ENCODE data around the gene HARS2. TPM values are rescaled to one million over a fixed set of nuclear protein-coding genes. Genes with fewer than 3 reads are reported as not detected.

Gene HARS2
- total RNA-seq, 1 experiment from 2014 or later: 36.5 TPM

DNA sequence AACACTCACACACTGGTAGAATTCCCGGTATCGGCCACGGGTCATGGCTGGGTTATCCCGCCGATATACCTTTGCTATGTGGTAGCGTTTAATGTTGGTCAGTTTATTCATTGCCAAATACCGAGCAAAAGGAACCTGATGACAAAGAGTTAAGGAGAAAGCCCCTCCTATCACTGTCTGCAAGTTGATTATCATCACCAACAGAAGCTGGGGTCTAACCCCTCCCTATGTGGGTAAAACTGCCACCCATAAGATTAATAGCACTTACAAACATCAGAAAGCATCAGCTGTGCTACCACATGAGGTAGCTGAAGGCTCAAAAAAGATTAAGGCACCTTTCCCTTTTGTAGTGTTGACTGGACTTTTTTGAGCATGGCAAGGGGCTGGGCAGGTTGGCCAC lies 12.3 kb upstream of the HARS2 start:
- Histone ChIP-seq H3K9me3 (no peaks in the 10 kb centered on the region), H3K36me3 (ENCODE audit: control insufficient read depth, insufficient read depth, low read length) (peaks cover 2% of the 10 kb centered on the region), H3K4me3 (ENCODE audit: low read depth, low read length) (no peak overlapping the region), H3K27me3 (replicated peaks; ENCODE audit: control insufficient read depth, insufficient read depth, low read length) (no peaks in the 10 kb centered on the region), H3K4me1 (no peaks in the 10 kb centered on the region)
- Mint-ChIP-seq H3K9me3 (ENCODE audit: unreplicated experiment) (no peaks in the 10 kb centered on the region), H3K4me3 (ENCODE audit: unreplicated experiment) (no peak overlapping the region), H3K27ac (ENCODE audit: unreplicated experiment) (no peak overlapping the region), H3K36me3 (ENCODE audit: insufficient read depth, unreplicated experiment) (peaks cover 35% of the 10 kb centered on the region), H3K4me1 (ENCODE audit: low read depth, unreplicated experiment) (no peaks in the 10 kb centered on the region), H3K27me3 (ENCODE audit: insufficient read depth, unreplicated experiment) (no peaks in the 10 kb centered on the region)
- TF ChIP-seq, protein P1, sequence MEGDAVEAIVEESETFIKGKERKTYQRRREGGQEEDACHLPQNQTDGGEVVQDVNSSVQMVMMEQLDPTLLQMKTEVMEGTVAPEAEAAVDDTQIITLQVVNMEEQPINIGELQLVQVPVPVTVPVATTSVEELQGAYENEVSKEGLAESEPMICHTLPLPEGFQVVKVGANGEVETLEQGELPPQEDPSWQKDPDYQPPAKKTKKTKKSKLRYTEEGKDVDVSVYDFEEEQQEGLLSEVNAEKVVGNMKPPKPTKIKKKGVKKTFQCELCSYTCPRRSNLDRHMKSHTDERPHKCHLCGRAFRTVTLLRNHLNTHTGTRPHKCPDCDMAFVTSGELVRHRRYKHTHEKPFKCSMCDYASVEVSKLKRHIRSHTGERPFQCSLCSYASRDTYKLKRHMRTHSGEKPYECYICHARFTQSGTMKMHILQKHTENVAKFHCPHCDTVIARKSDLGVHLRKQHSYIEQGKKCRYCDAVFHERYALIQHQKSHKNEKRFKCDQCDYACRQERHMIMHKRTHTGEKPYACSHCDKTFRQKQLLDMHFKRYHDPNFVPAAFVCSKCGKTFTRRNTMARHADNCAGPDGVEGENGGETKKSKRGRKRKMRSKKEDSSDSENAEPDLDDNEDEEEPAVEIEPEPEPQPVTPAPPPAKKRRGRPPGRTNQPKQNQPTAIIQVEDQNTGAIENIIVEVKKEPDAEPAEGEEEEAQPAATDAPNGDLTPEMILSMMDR (IDR thresholded peaks at IDR 0.05; ENCODE audit: insufficient read depth in 1 of 2, low read depth in 1 of 2, low read length in 1 of 2, severe bottlenecking in 1 of 2, unreplicated experiment in 1 of 2): no peak
- BruUV-seq (replicated peaks): no TSS peak
- DNase-seq: no peak
- ChIA-PET POLR2A (no interaction called here), CTCF (no interaction called here)
- intact Hi-C loops (cut with micrococcal nuclease; ENCODE audit: unreplicated experiment): no loop called here

DNA sequence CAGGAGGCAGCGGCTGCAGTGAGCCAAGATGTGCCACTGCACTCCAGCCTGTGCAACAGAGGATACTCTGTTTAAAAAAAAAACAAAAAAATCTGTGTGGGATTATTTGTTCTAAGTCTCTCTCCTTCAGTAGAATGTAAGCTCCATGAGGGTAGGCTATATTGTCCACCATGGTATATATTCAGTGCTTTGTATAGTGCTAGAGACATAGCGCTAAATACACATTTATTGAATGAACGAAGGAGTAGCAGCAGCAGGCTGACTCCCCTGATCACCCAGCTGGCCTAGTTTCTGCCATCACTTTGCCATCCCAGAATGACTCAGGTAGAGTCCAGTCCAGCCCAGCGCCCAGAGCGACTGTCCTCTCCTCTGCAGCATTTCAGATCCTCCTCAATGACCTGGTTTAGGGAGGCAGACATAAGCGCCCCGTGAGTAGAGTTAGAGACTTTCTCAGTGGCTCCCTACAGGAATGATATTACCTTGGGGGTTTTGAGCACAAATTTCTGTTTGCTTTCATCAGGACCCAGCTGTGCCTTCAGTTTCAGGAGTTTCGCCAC lies 801 bp upstream of the HARS2 start:
- H3K4me1 ChIP-seq: peaks cover 16% of the 10 kb centered on the region; the same call in 1 of the 2 replicates
- H3K27me3 Mint-ChIP-seq (ENCODE audit: insufficient read depth, unreplicated experiment): no peaks in the 10 kb centered on the region
- H3K9me3 ChIP-seq: no peaks in the 10 kb centered on the region
- H3K36me3 ChIP-seq (ENCODE audit: control insufficient read depth, insufficient read depth, low read length): peaks cover 6% of the 10 kb centered on the region
- TF ChIP-seq, protein P1 (IDR thresholded peaks at IDR 0.05; ENCODE audit: insufficient read depth in 1 of 2, low read depth in 1 of 2, low read length in 1 of 2, severe bottlenecking in 1 of 2, unreplicated experiment in 1 of 2): no peak
- BruUV-seq (replicated peaks): TSS peak; percentile 64
- no peaks in the 10 kb centered on the region for H3K4me1 Mint-ChIP-seq (ENCODE audit: low read depth, unreplicated experiment)
- intact Hi-C loops (cut with micrococcal nuclease; ENCODE audit: unreplicated experiment): loop anchor here (2.0 kb wide), 2 partner anchors 28 to 44 kb away; partner anchors contain the start of genes IK and NDUFA2
- H3K9me3 Mint-ChIP-seq (ENCODE audit: unreplicated experiment): no peaks in the 10 kb centered on the region
- peak overlapping the region; percentile 94 for H3K4me3 Mint-ChIP-seq (ENCODE audit: unreplicated experiment)
- ChIA-PET CTCF (interaction anchor here (0.8 to 1.7 kb wide), 7 partner anchors 10 to 318 kb away, joined by 3 to 7 read pairs (median 4); partner anchors contain the start of gene ZMAT2), POLR2A (interaction anchor here (0.6 to 2.0 kb wide), 15 partner anchors 9 to 344 kb away, joined by 3 to 23 read pairs (median 5); partner anchors contain the start of genes EIF4EBP3, IK, NDUFA2 and SRA1)
- no peak for DNase-seq
- H3K27me3 ChIP-seq (replicated peaks; ENCODE audit: control insufficient read depth, insufficient read depth, low read length): no peaks in the 10 kb centered on the region
- peak overlapping the region; percentile 89 for H3K27ac Mint-ChIP-seq (ENCODE audit: unreplicated experiment)
- H3K36me3 Mint-ChIP-seq (ENCODE audit: insufficient read depth, unreplicated experiment): peaks cover 46% of the 10 kb centered on the region
- H3K4me3 ChIP-seq (ENCODE audit: low read depth, low read length): peak overlapping the region; percentile 96

DNA sequence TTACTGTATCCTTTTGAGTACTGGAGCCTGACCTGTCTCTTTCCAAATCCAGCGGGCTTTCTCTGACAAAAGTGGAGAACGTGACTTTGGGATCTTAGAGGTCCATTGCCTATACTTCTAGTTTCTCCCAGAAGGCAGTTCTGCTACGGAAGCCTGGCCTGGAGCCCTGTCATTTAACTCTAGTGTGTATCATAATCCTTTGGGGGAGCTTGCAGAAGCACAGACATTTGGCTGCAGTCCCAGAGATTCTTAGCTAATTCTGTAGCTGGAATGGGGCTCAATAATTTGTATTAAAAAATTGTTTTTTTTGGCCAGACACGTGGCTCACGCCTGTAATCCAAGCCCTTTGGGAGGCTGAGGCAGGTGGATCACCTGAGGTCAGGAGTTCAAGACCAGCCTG lies 3.0 kb downstream of the HARS2 start:
- Histone ChIP-seq H3K36me3 (ENCODE audit: control insufficient read depth, insufficient read depth, low read length) (peaks cover 8% of the 10 kb centered on the region), H3K9me3 (no peaks in the 10 kb centered on the region), H3K27me3 (replicated peaks; ENCODE audit: control insufficient read depth, insufficient read depth, low read length) (no peaks in the 10 kb centered on the region), H3K4me3 (ENCODE audit: low read depth, low read length) (no peak overlapping the region), H3K4me1 (peaks cover 16% of the 10 kb centered on the region; the same call in 1 of the 2 replicates)
- Mint-ChIP-seq H3K36me3 (ENCODE audit: insufficient read depth, unreplicated experiment) (peaks cover 66% of the 10 kb centered on the region), H3K4me1 (ENCODE audit: low read depth, unreplicated experiment) (no peaks in the 10 kb centered on the region), H3K9me3 (ENCODE audit: unreplicated experiment) (no peaks in the 10 kb centered on the region), H3K4me3 (ENCODE audit: unreplicated experiment) (no peak overlapping the region), H3K27me3 (ENCODE audit: insufficient read depth, unreplicated experiment) (no peaks in the 10 kb centered on the region), H3K27ac (ENCODE audit: unreplicated experiment) (no peak overlapping the region)
- TF ChIP-seq, protein P1 (IDR thresholded peaks at IDR 0.05; ENCODE audit: insufficient read depth in 1 of 2, low read depth in 1 of 2, low read length in 1 of 2, severe bottlenecking in 1 of 2, unreplicated experiment in 1 of 2): no peak
- no peak for DNase-seq
- ChIA-PET POLR2A (no interaction called here), CTCF (no interaction called here)
- intact Hi-C loops (cut with micrococcal nuclease; ENCODE audit: unreplicated experiment): no loop called here
- BruUV-seq (replicated peaks): no TSS peak
